H1 (cell line): ENCODE data around the gene CYP11A1.

ENCODE experiments used
- ATF2 ChIP-seq: IDR thresholded peaks from 2 replicates; pipeline ENCODE4 v1.6.1; 2012; ENCODE audit warnings: low read length, inconsistent platforms
- CBX5 ChIP-seq: fragments of 300-800, 300-1000 bp; sonication (generic); IDR thresholded peaks from 2 replicates; pipeline ENCODE4 v1.7.1; 2016; ENCODE audit warnings: antibody characterized with exemption, low read length, low read depth
- CTCF ChIP-seq, 3 experiments: IDR thresholded peaks; 1 replicate in 2 of 3; 2 replicates in 1 of 3; pipeline versions ENCODE4 v1.5.1 to v1.6.1; 2011; ENCODE audit warnings: low read length in 3 of 3, mild to moderate bottlenecking in 3 of 3, inconsistent platforms in 2 of 3, low read depth in 1 of 3, moderate library complexity in 1 of 3; ENCODE audit not compliant: insufficient read depth in 1 of 3; ENCODE audit errors: control extremely low read depth in 1 of 3
- EZH2 ChIP-seq: fragments of 200-600 bp; sonication (generic); IDR thresholded peaks from 2 replicates; pipeline ENCODE4 v1.7.1; 2012; ENCODE audit warnings: low read depth, mild to moderate bottlenecking, moderate library complexity, low read length, inconsistent platforms; ENCODE audit not compliant: severe bottlenecking
- MAFK ChIP-seq: IDR thresholded peaks from 2 replicates; pipeline ENCODE4 v1.6.1; 2012; ENCODE audit warnings: low read depth, mild to moderate bottlenecking, improper control_type of control experiment, low read length
- MAX ChIP-seq: IDR thresholded peaks from 2 replicates; pipeline ENCODE4 v1.6.1; 2012; ENCODE audit warnings: inconsistent platforms
- NRF1 ChIP-seq: IDR thresholded peaks from 2 replicates; pipeline ENCODE4 v1.6.1; 2011; ENCODE audit warnings: mild to moderate bottlenecking, low read depth, low read length, improper control_type of control experiment
- POLR2A ChIP-seq, 2 experiments: IDR thresholded peaks; 1 replicate in 1 of 2; 2 replicates in 1 of 2; pipeline ENCODE4 v1.6.1; 2011; ENCODE audit warnings: low read depth in 2 of 2, low read length in 2 of 2, mild to moderate bottlenecking in 2 of 2; ENCODE audit errors: control extremely low read depth in 1 of 2
- POLR2AphosphoS5 ChIP-seq: IDR thresholded peaks from 2 replicates; pipeline ENCODE4 v1.6.1; 2011; ENCODE audit warnings: low read depth, low read length
- RFX5 ChIP-seq: IDR thresholded peaks from 2 replicates; pipeline ENCODE4 v1.6.1; 2011; ENCODE audit warnings: low read depth, low read length, improper control_type of control experiment, borderline replicate concordance
- SUZ12 ChIP-seq: fragments of 200-600 bp; sonication (generic); IDR thresholded peaks from 2 replicates; pipeline ENCODE4 v1.6.1; 2012; ENCODE audit warnings: mild to moderate bottlenecking, inconsistent platforms, low read length, moderate library complexity, mixed read lengths
- TAF1 ChIP-seq: IDR thresholded peaks from 2 replicates; pipeline ENCODE4 v1.6.1; 2011; ENCODE audit warnings: mild to moderate bottlenecking, low read depth, low read length
- USF2 ChIP-seq: IDR thresholded peaks from 2 replicates; pipeline ENCODE4 v1.6.1; 2011; ENCODE audit warnings: low read length, improper control_type of control experiment
- ZNF274 ChIP-seq: IDR thresholded peaks from 2 replicates; pipeline ENCODE4 v1.7.0; 2012; ENCODE audit warnings: low read length, borderline replicate concordance; ENCODE audit errors: extremely low read depth

- no peak for TF ChIP-seq ATF2
- TF ChIP-seq POLR2AphosphoS5 = no peak
- TF ChIP-seq EZH2 = no peak
- no peak for TF ChIP-seq POLR2A (IDR thresholded peaks at IDR 0.05; ENCODE audit: control extremely low read depth in 1 of 2, low read depth in 2 of 2, low read length in 2 of 2)
- no peak for TF ChIP-seq CTCF (IDR thresholded peaks at IDR 0.05; ENCODE audit: control extremely low read depth in 1 of 3, insufficient read depth in 1 of 3, low read depth in 1 of 3, low read length in 3 of 3)
- TF ChIP-seq RFX5 = no peak
- no peak for TF ChIP-seq NRF1
- TF ChIP-seq MAFK = no peak
- no peak for TF ChIP-seq ZNF274
- TF ChIP-seq CBX5 = no peak
- no peak for TF ChIP-seq MAX
- TF ChIP-seq TAF1 = no peak
- TF ChIP-seq USF2 = no peak
- no peak for TF ChIP-seq SUZ12
Measured at GRCh38 chr15:74415966-74416916, 48.8 kb upstream of the CYP11A1 start.
